HS-5 (cell line): ENCODE data around the gene RRAGA.
"Not testable (repeated sequence)": the region's sequence is repeated elsewhere in the genome, so short reads cannot be mapped to it uniquely, and the experiment has no call there.

Experiments used
- DNase-seq: peaks from one replicate; pipeline ENCODE4 v3.0.0-alpha.2; 2012; ENCODE audit warnings: low read depth

Gene RRAGA

GRCh38 chr9:19087106-19088000 lies 38.1 kb downstream of the RRAGA start:
- DNase-seq = no peak

- DNase-seq = not testable (repeated sequence)
Measured at GRCh38 chr9:19097431-19097830, 48.2 kb downstream of the RRAGA start.
